Measurements from ENCODE around the gene IL17RD. TPM values are rescaled to one million over a fixed set of nuclear protein-coding genes. Genes with fewer than 3 reads are reported as not detected.

Gene IL17RD
- total and polyA plus RNA-seq, 7 donors: 0.19 to 1.8 (median 0.86) TPM

- 92 to 97% (median 94%) methylated on average over 6 of the region's 6 CpGs for WGBS, 3 donors
- H3K9me3 ChIP-seq: no peaks in the 10 kb centered on the region
- no peak for TF ChIP-seq CTCF (IDR thresholded peaks at IDR 0.05)
- ATAC-seq: no peak
- no peaks in the 10 kb centered on the region for H3K36me3 ChIP-seq (ENCODE audit: insufficient read depth in 1 of 2, low read depth in 1 of 2)
- intact Hi-C loops (cut with DNase I): no loop called here
- DNase-seq: no peak
- no peak overlapping the region for H3K4me3 ChIP-seq
- H3K4me1 ChIP-seq: no peaks in the 10 kb centered on the region
- H3K27ac ChIP-seq: no peak overlapping the region
- H3K27me3 ChIP-seq (ENCODE audit: insufficient read depth in 3 of 3, low read length in 2 of 3): peaks cover 0 to 3% (median 0%) of the 10 kb centered on the region in 3 donors
These were observed 82.7 kb downstream of the IL17RD start for GRCh38 chr3:57082481-57082880.

- Histone ChIP-seq H3K27me3 (ENCODE audit: insufficient read depth in 3 of 3, low read length in 2 of 3) (peaks cover 0 to 13% (median 2%) of the 10 kb centered on the region in 3 donors), H3K9me3 (no peaks in the 10 kb centered on the region), H3K4me1 (no peaks in the 10 kb centered on the region), H3K4me3 (no peak overlapping the region), H3K36me3 (ENCODE audit: insufficient read depth in 1 of 2, low read depth in 1 of 2) (no peaks in the 10 kb centered on the region), H3K27ac (no peak overlapping the region)
- no peak for TF ChIP-seq CTCF (IDR thresholded peaks at IDR 0.05)
- 55 to 85% (median 84%) methylated on average over 3 of the region's 3 CpGs for WGBS, 3 donors
- ATAC-seq (no peak), DNase-seq (no peak)
- intact Hi-C loops (cut with DNase I): no loop called here
These were observed 84.0 kb downstream of the IL17RD start for GRCh38 chr3:57081173-57081572.

- DNase-seq (no peak), ATAC-seq (no peak)
- H3K9me3 ChIP-seq: no peaks in the 10 kb centered on the region
- 96 to 99% (median 98%) methylated on average over 4 of the region's 4 CpGs for WGBS, 3 donors
- no peak overlapping the region for H3K27ac ChIP-seq
- intact Hi-C loops (cut with DNase I): no loop called here
- H3K36me3 ChIP-seq (ENCODE audit: insufficient read depth in 1 of 2, low read depth in 1 of 2): no peaks in the 10 kb centered on the region
- H3K4me1 ChIP-seq: no peaks in the 10 kb centered on the region
- peaks cover 0 to 13% (median 2%) of the 10 kb centered on the region in 3 donors for H3K27me3 ChIP-seq (ENCODE audit: insufficient read depth in 3 of 3, low read length in 2 of 3)
- H3K4me3 ChIP-seq: no peak overlapping the region
- no peak for TF ChIP-seq CTCF (IDR thresholded peaks at IDR 0.05)
These were observed 85.0 kb downstream of the IL17RD start for GRCh38 chr3:57080171-57080570.

GRCh38 chr3:57079474-57079831 is 85.7 kb downstream of the IL17RD start:
- no peak for TF ChIP-seq CTCF (IDR thresholded peaks at IDR 0.05)
- Histone ChIP-seq H3K27ac (no peak overlapping the region), H3K36me3 (ENCODE audit: insufficient read depth in 1 of 2, low read depth in 1 of 2) (no peaks in the 10 kb centered on the region), H3K9me3 (no peaks in the 10 kb centered on the region), H3K27me3 (ENCODE audit: insufficient read depth in 3 of 3, low read length in 2 of 3) (peaks cover 0 to 17% (median 2%) of the 10 kb centered on the region in 3 donors), H3K4me1 (no peaks in the 10 kb centered on the region), H3K4me3 (peak overlapping the region; percentile 87)
- DNase-seq (no peak), ATAC-seq (peak in 1 of 4 donors; percentile 5)
- WGBS, 3 donors: 10 to 18% (median 14%) methylated on average over 21 to 25 of the region's 25 CpGs
- intact Hi-C loops (cut with DNase I): loop anchor here (2.0 to 10.0 kb wide), 2 partner anchors 83 to 85 kb away; no protein-coding TSS in a partner anchor
